Spleen (tissue), 11 donors: ENCODE data around the gene SCFD2. TPM values are rescaled to one million over a fixed set of nuclear protein-coding genes. Genes with fewer than 3 reads are reported as not detected.

Experiments used
- DNase-seq: peaks from one replicate; pipeline ENCODE4 v3.0.0-alpha.2; 2020
- H3K27ac ChIP-seq, 8 donors: fragments of 200-600 bp; sonication (generic) in 7 of 8; 1 replicate in 4 of 8; 2 replicates in 4 of 8; pipeline versions ENCODE4 v1.5.0 to v1.8.0; 2016 to 2021; ENCODE audit warnings: inconsistent platforms in 4 of 8, mild to moderate bottlenecking in 4 of 8, moderate library complexity in 1 of 8
- H3K27me3 ChIP-seq, 7 donors: fragments of 200-600 bp; sonication (generic) in 6 of 7; replicated peaks in 1 of 7; 1 replicate in 4 of 7; 2 replicates in 3 of 7; pipeline versions ENCODE4 v1.5.0 to v1.8.0; 2016 to 2021; ENCODE audit warnings: inconsistent platforms in 3 of 7, mild to moderate bottlenecking in 1 of 7
- H3K36me3 ChIP-seq, 6 donors: fragments of 200-600 bp; sonication (generic) in 5 of 6; 1 replicate in 4 of 6; 2 replicates in 2 of 6; pipeline versions ENCODE4 v1.5.0 to v1.8.0; 2016 to 2021; ENCODE audit warnings: inconsistent platforms in 2 of 6
- H3K4me1 ChIP-seq, 6 donors: fragments of 200-600 bp; sonication (generic) in 5 of 6; 1 replicate in 3 of 6; 2 replicates in 3 of 6; pipeline versions ENCODE4 v1.5.0 to v1.8.0; 2016 to 2021; ENCODE audit warnings: inconsistent platforms in 3 of 6
- H3K4me3 ChIP-seq, 8 donors: fragments of 200-600 bp; sonication (generic) in 7 of 8; 1 replicate in 4 of 8; 2 replicates in 4 of 8; pipeline versions ENCODE4 v1.5.0 to v1.8.0; 2016 to 2021; ENCODE audit warnings: inconsistent platforms in 4 of 8, mild to moderate bottlenecking in 4 of 8, moderate library complexity in 2 of 8
- H3K9me3 ChIP-seq, 8 donors: fragments of 200-600 bp; sonication (generic) in 7 of 8; 1 replicate in 4 of 8; 2 replicates in 4 of 8; pipeline versions ENCODE4 v1.5.0 to v1.8.0; 2016 to 2021; ENCODE audit warnings: inconsistent platforms in 4 of 8
- CTCF ChIP-seq, 11 experiments: fragments of 200-600 bp in 7 of 11; fragments of 450-650 bp in 4 of 11; sonication (generic) in 4 of 11; IDR thresholded peaks in 8 of 11; conservative IDR thresholded peaks in 3 of 11; 1 replicate in 7 of 11; 2 replicates in 4 of 11; pipeline versions ENCODE4 v1.4.0 to v1.8.0; 2016 to 2021; ENCODE audit warnings: antibody characterized with exemption in 11 of 11, inconsistent platforms in 4 of 11, mild to moderate bottlenecking in 1 of 11
- POLR2A ChIP-seq, 3 donors: fragments of 450-650 bp; IDR thresholded peaks; one replicate each; pipeline ENCODE4 v1.5.1; 2017; ENCODE audit warnings: antibody characterized with exemption in 3 of 3, mild to moderate bottlenecking in 1 of 3
- POLR2AphosphoS5 ChIP-seq, 3 donors: sonication (generic); formaldehyde crosslinking; IDR thresholded peaks; one replicate each; pipeline ENCODE4 v1.5.1; 2017; ENCODE audit warnings: antibody characterized with exemption in 3 of 3
- WGBS, 5 donors: extraction: QIAGEN DNeasy Blood & Tissue Kit in 3 of 5; methylation state at CpG; one replicate each; pipeline versions ENCODE4 v1.1.5 to v1.1.7; 2013 to 2018; 5-methylcytosine and 5-hydroxymethylcytosine counted together
- intact Hi-C: fragments of 100-400 bp; cut with DNase I; formaldehyde crosslinking; loops from one replicate; pipeline ENCODE4 v1.15.0; 2023; ENCODE audit warnings: low total_unique reads
- polyA plus RNA-seq, 3 donors: library from polyadenylated mRNA; stranded (reverse); fragments of 200-250 nt; gene quantifications; one replicate each; pipeline ENCODE4 v1.2.1, GENCODE V29; 2013
- small RNA-seq, 4 donors: library from RNA; depleted of rRNA; stranded (forward); fragments of <200 nt; gene quantifications; one replicate each; pipeline ENCODE3, GENCODE V24; 2016
- total RNA-seq, 7 donors: library from RNA; depleted of rRNA in 3 of 7; stranded (reverse); fragments of >200 nt in 3 of 7; fragmentation: NEBNext Ultra II Directional in 4 of 7; extraction: Animal tissue kit (Norgen Biotek cat#: 25700) in 4 of 7; gene quantifications; one replicate each; pipeline versions ENCODE4 v1.1.0 to v1.2.1, GENCODE V29; 2016 to 2021
- donor health status: healthy with polysubstance abuse.
- donor health status: DM: no; HTN: no; CAD: no; lungs with moderate emphysema.
- donor health status: DM: no; HTN: no; CAD: no.
- donor health status: Bipolar disorder and iron deficiency.
- donor health status: healthy.
- donor health status: DM: no; HTN: no; CAD: no.
- donor health status: DM: yes; HTN: yes; CAD: no.

The SCFD2 gene
- total and polyA plus RNA-seq, 10 donors = 3.6 to 42.1 (median 21.1) TPM

GRCh38 chr4:52825460-52826090 lies 540.3 kb downstream of the SCFD2 start:
- 33 to 54% (median 44%) methylated on average over 3 of the region's 3 CpGs for WGBS, 5 donors
- TF ChIP-seq CTCF (IDR thresholded peaks at IDR 0.05 in 8 of 11, conservative IDR thresholded peaks at IDR 0.05 in 3 of 11) (no peak), POLR2AphosphoS5 (IDR thresholded peaks at IDR 0.05) (no peak), POLR2A (IDR thresholded peaks at IDR 0.05) (no peak)
- H3K36me3 ChIP-seq = no peaks in the 10 kb centered on the region
- H3K4me3 ChIP-seq = no peak overlapping the region
- peak overlapping the region in 6 of 8 donors; percentile 2 to 72 (median 46) for H3K27ac ChIP-seq
- H3K4me1 ChIP-seq = peaks cover 0 to 10% (median 2%) of the 10 kb centered on the region in 6 donors
- no peaks in the 10 kb centered on the region for H3K9me3 ChIP-seq
- intact Hi-C loops = no loop called here
- no peaks in the 10 kb centered on the region for H3K27me3 ChIP-seq
- no peak for DNase-seq

GRCh38 chr4:52824603-52825459 lies 541.0 kb downstream of the SCFD2 start:
- H3K9me3 ChIP-seq = no peaks in the 10 kb centered on the region
- peaks cover 0 to 10% (median 2%) of the 10 kb centered on the region in 6 donors for H3K4me1 ChIP-seq
- H3K36me3 ChIP-seq = no peaks in the 10 kb centered on the region
- DNase-seq = no peak
- intact Hi-C loops = no loop called here
- H3K27me3 ChIP-seq = no peaks in the 10 kb centered on the region
- H3K4me3 ChIP-seq = no peak overlapping the region
- TF ChIP-seq POLR2A (IDR thresholded peaks at IDR 0.05) (no peak), POLR2AphosphoS5 (IDR thresholded peaks at IDR 0.05) (peak; percentile 56 to 67 (median 66))
- 57 to 82% (median 64%) methylated on average over 12 of the region's 12 CpGs for WGBS, 5 donors
- peak overlapping the region in 6 of 8 donors; percentile 38 to 72 (median 58) for H3K27ac ChIP-seq

GRCh38 chr4:52824270-52824602 lies 541.6 kb downstream of the SCFD2 start:
- Histone ChIP-seq H3K27ac (peak overlapping the region in 5 of 8 donors; percentile 49 to 72 (median 63)), H3K36me3 (no peaks in the 10 kb centered on the region)
- intact Hi-C loops = no loop called here

GRCh38 chr4:52823702-52824092 lies 542.2 kb downstream of the SCFD2 start:
- H3K36me3 ChIP-seq = no peaks in the 10 kb centered on the region
- H3K9me3 ChIP-seq = no peaks in the 10 kb centered on the region
- intact Hi-C loops = no loop called here
- no peak for TF ChIP-seq POLR2A (IDR thresholded peaks at IDR 0.05)
- no peak for TF ChIP-seq CTCF (IDR thresholded peaks at IDR 0.05 in 8 of 11, conservative IDR thresholded peaks at IDR 0.05 in 3 of 11)
- no peak for TF ChIP-seq POLR2AphosphoS5 (IDR thresholded peaks at IDR 0.05)
- no peak overlapping the region for H3K4me3 ChIP-seq
- H3K4me1 ChIP-seq = peaks cover 0 to 10% (median 2%) of the 10 kb centered on the region in 6 donors
- no peak for DNase-seq
- WGBS, 5 donors = 59 to 100% (median 63%) methylated on average over 1 of the region's 1 CpG
- peak overlapping the region in 7 of 8 donors; percentile 22 to 72 (median 54) for H3K27ac ChIP-seq
- H3K27me3 ChIP-seq = no peaks in the 10 kb centered on the region

More at GRCh38 chr4:52824270-52824602, 541.6 kb downstream of the SCFD2 start:
- WGBS, 5 donors = 94 to 97% (median 97%) methylated on average over 6 of the region's 6 CpGs
- Histone ChIP-seq H3K27me3 (no peaks in the 10 kb centered on the region), H3K4me3 (no peak overlapping the region), H3K4me1 (peaks cover 0 to 10% (median 2%) of the 10 kb centered on the region in 6 donors), H3K9me3 (no peaks in the 10 kb centered on the region)
- TF ChIP-seq CTCF (IDR thresholded peaks at IDR 0.05 in 8 of 11, conservative IDR thresholded peaks at IDR 0.05 in 3 of 11) = no peak
- no peak for TF ChIP-seq POLR2A (IDR thresholded peaks at IDR 0.05)
- no peak for TF ChIP-seq POLR2AphosphoS5 (IDR thresholded peaks at IDR 0.05)
- DNase-seq = no peak

Small RNA genes lying within 50 kb of the gene (small RNA-seq; reads per million reads assigned to genes)
- gene RNU6-310P = 0 reads per million in 4 donors

Other genes with a start within 250 kb of the SCFD2 start
- 10 to 100 TPM; 54.1 to 87.0 (median 70.3) TPM for gene FIP1L1, start 11.6 kb upstream of the SCFD2 start, total RNA-seq
- 10 to 100 TPM; 32.4 to 35.2 (median 32.8) TPM for gene FIP1L1, start 11.6 kb upstream of the SCFD2 start, polyA plus RNA-seq
- under 1 TPM in 3 of 7 donors, not detected in 4; 0.09 to 0.20 (median 0.17) TPM for gene LNX1, start 225.4 kb upstream of the SCFD2 start, total RNA-seq
- under 1 TPM in 2 of 3 donors, not detected in 1; 0.08 to 0.13 TPM for gene LNX1, start 225.4 kb upstream of the SCFD2 start, polyA plus RNA-seq